CD8-positive, alpha-beta memory T cell (primary cell): ENCODE data around the gene STXBP5. TPM values are rescaled to one million over a fixed set of nuclear protein-coding genes. Genes with fewer than 3 reads are reported as not detected.

Source experiments
- CTCF ChIA-PET: fragments of 350-600 bp; sonication (Branson Sonifier 250); formaldehyde crosslinking; loops from one replicate; lab custom pipeline; 2021; ENCODE audit warnings: antibody characterized with exemption; lab: Charles Lee
- POLR2A ChIA-PET: fragments of 350-600 bp; sonication (Branson Sonifier 250); formaldehyde crosslinking; loops from one replicate; lab custom pipeline; 2021; ENCODE audit warnings: antibody characterized with exemption; lab: Charles Lee
- DNase-seq, 5 donors: peaks; one replicate each; pipeline versions ENCODE4 v3.0.0 to v3.0.0-alpha.2; 2020 to 2022; ENCODE audit warnings: mixed read lengths in 1 of 5
- H3K27ac ChIP-seq: one replicate; pipeline ENCODE4 v1.7.0; 2013; ENCODE audit warnings: low read depth, mild to moderate bottlenecking, low read length, moderate library complexity
- H3K27me3 ChIP-seq: 2 replicates; pipeline ENCODE4 v1.7.0; 2013; ENCODE audit warnings: low read length, mild to moderate bottlenecking; ENCODE audit not compliant: insufficient read depth, poor library complexity, severe bottlenecking
- H3K36me3 ChIP-seq: 2 replicates; pipeline ENCODE4 v1.7.0; 2013; ENCODE audit warnings: mild to moderate bottlenecking, low read length, moderate library complexity; ENCODE audit not compliant: insufficient read depth
- H3K4me1 ChIP-seq: 2 replicates; pipeline ENCODE4 v1.7.0; 2013; ENCODE audit warnings: mild to moderate bottlenecking, low read length, moderate library complexity; ENCODE audit not compliant: insufficient read depth
- H3K4me3 ChIP-seq: 2 replicates; pipeline ENCODE4 v1.7.0; 2013; ENCODE audit warnings: mild to moderate bottlenecking, low read length
- H3K9me3 ChIP-seq: 2 replicates; pipeline ENCODE4 v1.7.0; 2013; ENCODE audit warnings: mild to moderate bottlenecking, low read length
- H3K27ac Mint-ChIP-seq, 8 donors: one replicate each; pipeline ENCODE4 v1.8.0; 2020 to 2021; ENCODE audit warnings: mixed read lengths in 8 of 8, mild to moderate bottlenecking in 6 of 8, inconsistent platforms in 3 of 8, moderate library complexity in 3 of 8
- H3K27me3 Mint-ChIP-seq, 2 donors: one replicate each; pipeline ENCODE4 v1.8.0; 2020 to 2021; ENCODE audit warnings: mixed read lengths in 2 of 2, mild to moderate bottlenecking in 1 of 2, moderate library complexity in 1 of 2
- H3K36me3 Mint-ChIP-seq, 3 donors: one replicate each; pipeline ENCODE4 v1.8.0; 2020 to 2021; ENCODE audit warnings: mixed read lengths in 3 of 3, inconsistent platforms in 1 of 3, mild to moderate bottlenecking in 1 of 3
- H3K4me1 Mint-ChIP-seq, 3 donors: one replicate each; pipeline ENCODE4 v1.8.0; 2020 to 2021; ENCODE audit warnings: mixed read lengths in 3 of 3, inconsistent platforms in 1 of 3, mild to moderate bottlenecking in 1 of 3
- H3K4me3 Mint-ChIP-seq, 7 donors: one replicate each; pipeline ENCODE4 v1.8.0; 2020 to 2021; ENCODE audit warnings: mixed read lengths in 7 of 7, mild to moderate bottlenecking in 6 of 7, moderate library complexity in 4 of 7, inconsistent platforms in 2 of 7
- H3K9me3 Mint-ChIP-seq, 5 donors: one replicate each; pipeline ENCODE4 v1.8.0; 2020 to 2022; ENCODE audit warnings: mixed read lengths in 5 of 5, mild to moderate bottlenecking in 3 of 5, moderate library complexity in 2 of 5, inconsistent platforms in 1 of 5
- polyA plus RNA-seq: library from polyadenylated mRNA; unstranded; fragments of 300-500 nt; fragmentation: Illumina TruSeq; gene quantifications from one replicate; pipeline ENCODE4 v1.2.3, GENCODE V29; 2021
- total RNA-seq, 2 experiments: library from RNA; stranded (reverse); gene quantifications; one replicate each; pipeline ENCODE4 v1.2.3, GENCODE V29; 2021

STXBP5 gene
- total and polyA plus RNA-seq, 3 experiments from 2014 or later: 8.7 to 32.2 (median 31.1) TPM

GRCh38 chr6:147180926-147181325 lies 23.3 kb upstream of the STXBP5 start:
- no peak for DNase-seq
- peaks cover 0 to 8% (median 0%) of the 10 kb centered on the region in 3 donors for H3K36me3 Mint-ChIP-seq
- no peaks in the 10 kb centered on the region for H3K4me1 ChIP-seq
- peaks cover 4 to 28% of the 10 kb centered on the region in 2 donors for H3K27me3 Mint-ChIP-seq
- no peaks in the 10 kb centered on the region for H3K4me1 Mint-ChIP-seq
- no peak overlapping the region for H3K27ac ChIP-seq
- no peak overlapping the region for H3K4me3 ChIP-seq
- H3K9me3 Mint-ChIP-seq: no peaks in the 10 kb centered on the region
- no peaks in the 10 kb centered on the region for H3K36me3 ChIP-seq
- H3K27ac Mint-ChIP-seq: no peak overlapping the region
- POLR2A ChIA-PET: no interaction called here
- H3K27me3 ChIP-seq: no peaks in the 10 kb centered on the region
- no peaks in the 10 kb centered on the region for H3K9me3 ChIP-seq
- no peak overlapping the region for H3K4me3 Mint-ChIP-seq
- CTCF ChIA-PET: no interaction called here

GRCh38 chr6:147184379-147184778 lies 19.8 kb upstream of the STXBP5 start:
- Histone ChIP-seq H3K4me1 (no peaks in the 10 kb centered on the region), H3K9me3 (no peaks in the 10 kb centered on the region), H3K4me3 (no peak overlapping the region), H3K27ac (no peak overlapping the region), H3K36me3 (no peaks in the 10 kb centered on the region), H3K27me3 (no peaks in the 10 kb centered on the region)
- Mint-ChIP-seq H3K27me3 (peaks cover 4 to 24% of the 10 kb centered on the region in 2 donors), H3K27ac (no peak overlapping the region), H3K36me3 (peaks cover 0 to 13% (median 0%) of the 10 kb centered on the region in 3 donors), H3K9me3 (no peaks in the 10 kb centered on the region), H3K4me3 (no peak overlapping the region), H3K4me1 (no peaks in the 10 kb centered on the region)
- POLR2A ChIA-PET: no interaction called here
- DNase-seq: no peak
- CTCF ChIA-PET: no interaction called here

DNA sequence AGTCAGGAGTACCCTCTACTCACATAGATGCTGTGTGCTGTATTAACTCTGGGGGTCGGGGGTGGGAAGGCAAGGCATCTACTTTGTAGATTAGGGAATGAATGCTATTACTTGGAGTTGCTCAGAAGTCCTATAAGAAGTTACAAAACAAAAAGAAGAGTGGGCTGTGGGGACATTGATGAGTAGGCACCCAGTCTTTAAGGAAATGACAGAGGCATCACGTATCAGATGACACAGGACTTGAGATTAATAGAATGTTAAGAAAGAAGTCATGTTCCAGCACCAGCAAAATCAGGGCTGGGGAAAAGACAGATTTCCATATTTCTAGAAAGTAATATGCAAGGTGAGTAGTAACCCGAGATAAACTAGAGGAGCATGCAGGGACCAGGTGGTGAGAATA lies 19.0 kb upstream of the STXBP5 start:
- peaks cover 0 to 13% (median 0%) of the 10 kb centered on the region in 3 donors for H3K36me3 Mint-ChIP-seq
- Histone ChIP-seq H3K9me3 (no peaks in the 10 kb centered on the region), H3K4me3 (no peak overlapping the region), H3K27ac (no peak overlapping the region), H3K27me3 (no peaks in the 10 kb centered on the region), H3K36me3 (no peaks in the 10 kb centered on the region), H3K4me1 (no peaks in the 10 kb centered on the region)
- ChIA-PET CTCF (no interaction called here), POLR2A (no interaction called here)
- no peaks in the 10 kb centered on the region for H3K9me3 Mint-ChIP-seq
- H3K27ac Mint-ChIP-seq: no peak overlapping the region
- no peak overlapping the region for H3K4me3 Mint-ChIP-seq
- H3K4me1 Mint-ChIP-seq: no peaks in the 10 kb centered on the region
- DNase-seq: no peak
- H3K27me3 Mint-ChIP-seq: peaks cover 4 to 19% of the 10 kb centered on the region in 2 donors

DNA sequence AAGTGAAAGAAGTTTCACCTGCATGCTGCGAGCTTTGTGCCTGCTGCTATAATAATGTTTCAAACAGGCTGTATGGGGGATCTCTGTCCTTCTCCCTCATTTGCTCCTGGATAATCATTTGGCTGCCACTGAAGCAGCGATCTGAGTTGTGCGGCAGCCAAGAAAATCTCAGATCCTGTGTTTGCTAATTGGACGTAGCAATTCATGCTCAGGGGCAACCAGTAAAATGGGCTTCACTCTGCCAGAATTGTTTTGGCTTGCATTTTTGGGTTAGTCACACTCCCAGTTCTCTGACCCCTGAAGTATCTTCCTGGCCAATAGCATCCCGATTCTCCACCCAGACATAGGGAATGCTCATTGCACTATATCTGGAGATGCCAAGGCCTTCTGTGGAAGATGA lies 13.7 kb upstream of the STXBP5 start:
- peaks cover 0 to 1% of the 10 kb centered on the region in 2 donors for H3K27me3 Mint-ChIP-seq
- DNase-seq: no peak
- ChIA-PET CTCF (no interaction called here), POLR2A (no interaction called here)
- no peak overlapping the region for H3K4me3 ChIP-seq
- no peaks in the 10 kb centered on the region for H3K36me3 ChIP-seq
- no peaks in the 10 kb centered on the region for H3K9me3 Mint-ChIP-seq
- peaks cover 9 to 10% (median 9%) of the 10 kb centered on the region in 3 donors for H3K4me1 Mint-ChIP-seq
- H3K4me1 ChIP-seq: no peaks in the 10 kb centered on the region
- no peaks in the 10 kb centered on the region for H3K9me3 ChIP-seq
- H3K36me3 Mint-ChIP-seq: peaks cover 0 to 8% (median 0%) of the 10 kb centered on the region in 3 donors
- H3K27ac Mint-ChIP-seq: no peak overlapping the region
- no peak overlapping the region for H3K27ac ChIP-seq
- H3K4me3 Mint-ChIP-seq: peak overlapping the region in 1 of 7 donors; percentile 10
- H3K27me3 ChIP-seq: no peaks in the 10 kb centered on the region

- peaks cover 0 to 1% of the 10 kb centered on the region in 2 donors for H3K27me3 Mint-ChIP-seq
- ChIA-PET CTCF (no interaction called here), POLR2A (no interaction called here)
- Histone ChIP-seq H3K4me3 (no peak overlapping the region), H3K27ac (no peak overlapping the region), H3K27me3 (no peaks in the 10 kb centered on the region), H3K4me1 (no peaks in the 10 kb centered on the region), H3K36me3 (no peaks in the 10 kb centered on the region), H3K9me3 (no peaks in the 10 kb centered on the region)
- peaks cover 9 to 11% (median 9%) of the 10 kb centered on the region in 3 donors for H3K4me1 Mint-ChIP-seq
- H3K9me3 Mint-ChIP-seq: no peaks in the 10 kb centered on the region
- no peaks in the 10 kb centered on the region for H3K36me3 Mint-ChIP-seq
- H3K27ac Mint-ChIP-seq: peak overlapping the region in 2 of 8 donors; percentile 3 to 75
- no peak overlapping the region for H3K4me3 Mint-ChIP-seq
- DNase-seq: no peak
These were observed 11.8 kb upstream of the STXBP5 start for GRCh38 chr6:147192278-147192911.

GRCh38 chr6:147194652-147195411 lies 9.4 kb upstream of the STXBP5 start:
- Mint-ChIP-seq H3K4me3 (no peak overlapping the region), H3K27ac (peak overlapping the region in 2 of 8 donors; percentile 11 to 36), H3K27me3 (peaks cover 0 to 1% of the 10 kb centered on the region in 2 donors), H3K36me3 (peaks cover 0 to 1% (median 0%) of the 10 kb centered on the region in 3 donors), H3K4me1 (peaks cover 9 to 11% (median 9%) of the 10 kb centered on the region in 3 donors), H3K9me3 (no peaks in the 10 kb centered on the region)
- H3K27ac ChIP-seq: no peak overlapping the region
- H3K4me1 ChIP-seq: no peaks in the 10 kb centered on the region
- no peaks in the 10 kb centered on the region for H3K27me3 ChIP-seq
- H3K9me3 ChIP-seq: no peaks in the 10 kb centered on the region
- DNase-seq: no peak
- ChIA-PET CTCF (no interaction called here), POLR2A (no interaction called here)
- no peak overlapping the region for H3K4me3 ChIP-seq
- H3K36me3 ChIP-seq: no peaks in the 10 kb centered on the region

GRCh38 chr6:147195510-147195909 lies 8.7 kb upstream of the STXBP5 start:
- H3K27ac ChIP-seq: no peak overlapping the region
- peaks cover 0 to 1% (median 0%) of the 10 kb centered on the region in 3 donors for H3K36me3 Mint-ChIP-seq
- H3K4me3 ChIP-seq: no peak overlapping the region
- no peak for DNase-seq
- ChIA-PET CTCF (no interaction called here), POLR2A (no interaction called here)
- no peak overlapping the region for H3K27ac Mint-ChIP-seq
- H3K27me3 Mint-ChIP-seq: peaks cover 0 to 1% of the 10 kb centered on the region in 2 donors
- H3K36me3 ChIP-seq: no peaks in the 10 kb centered on the region
- no peak overlapping the region for H3K4me3 Mint-ChIP-seq
- H3K9me3 Mint-ChIP-seq: no peaks in the 10 kb centered on the region
- peaks cover 9 to 11% (median 9%) of the 10 kb centered on the region in 3 donors for H3K4me1 Mint-ChIP-seq
- H3K4me1 ChIP-seq: no peaks in the 10 kb centered on the region
- no peaks in the 10 kb centered on the region for H3K27me3 ChIP-seq
- H3K9me3 ChIP-seq: no peaks in the 10 kb centered on the region

- CTCF ChIA-PET: no interaction called here
These were observed 8.2 kb upstream of the STXBP5 start for GRCh38 chr6:147195987-147196386.

More at GRCh38 chr6:147195987-147196386, 8.2 kb upstream of the STXBP5 start:
- Histone ChIP-seq H3K4me1 (no peaks in the 10 kb centered on the region), H3K27ac (no peak overlapping the region), H3K36me3 (no peaks in the 10 kb centered on the region), H3K9me3 (no peaks in the 10 kb centered on the region), H3K27me3 (no peaks in the 10 kb centered on the region), H3K4me3 (no peak overlapping the region)
- H3K36me3 Mint-ChIP-seq: peaks cover 0 to 1% (median 0%) of the 10 kb centered on the region in 3 donors
- H3K9me3 Mint-ChIP-seq: no peaks in the 10 kb centered on the region
- H3K27ac Mint-ChIP-seq: no peak overlapping the region
- POLR2A ChIA-PET: interaction anchor here (0.7 kb wide), 1 partner anchor 20 kb away, joined by 4 read pairs; no protein-coding TSS in a partner anchor
- H3K27me3 Mint-ChIP-seq: peaks cover 0 to 1% of the 10 kb centered on the region in 2 donors
- peaks cover 9 to 11% (median 9%) of the 10 kb centered on the region in 3 donors for H3K4me1 Mint-ChIP-seq
- H3K4me3 Mint-ChIP-seq: no peak overlapping the region
- no peak for DNase-seq
